Measurements from ENCODE around the gene LAMA4.

LAMA4 gene

DNA sequence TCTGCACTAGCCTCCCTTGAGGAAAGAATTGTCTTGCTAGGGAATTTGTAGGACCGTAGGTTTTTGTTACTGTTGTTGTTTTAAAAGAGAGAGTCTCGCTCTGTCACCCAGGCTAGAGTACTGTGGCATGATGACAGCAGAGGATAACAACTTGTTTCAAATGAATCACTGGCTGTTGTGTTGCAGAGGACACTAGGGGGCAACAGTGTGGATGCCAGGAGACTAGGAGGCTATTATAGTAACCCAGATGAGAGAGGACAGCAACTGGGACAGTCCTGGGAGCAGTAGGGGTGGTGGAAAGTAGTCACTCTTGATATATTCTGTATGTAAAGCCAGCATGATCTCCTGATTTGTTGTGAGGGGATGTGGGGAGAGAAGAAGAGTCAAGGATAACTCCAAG lies 41.8 kb upstream of the LAMA4 start:
- no peak for TF ChIP-seq ZFX (IDR thresholded peaks at IDR 0.05)
- TF ChIP-seq, protein P1, sequence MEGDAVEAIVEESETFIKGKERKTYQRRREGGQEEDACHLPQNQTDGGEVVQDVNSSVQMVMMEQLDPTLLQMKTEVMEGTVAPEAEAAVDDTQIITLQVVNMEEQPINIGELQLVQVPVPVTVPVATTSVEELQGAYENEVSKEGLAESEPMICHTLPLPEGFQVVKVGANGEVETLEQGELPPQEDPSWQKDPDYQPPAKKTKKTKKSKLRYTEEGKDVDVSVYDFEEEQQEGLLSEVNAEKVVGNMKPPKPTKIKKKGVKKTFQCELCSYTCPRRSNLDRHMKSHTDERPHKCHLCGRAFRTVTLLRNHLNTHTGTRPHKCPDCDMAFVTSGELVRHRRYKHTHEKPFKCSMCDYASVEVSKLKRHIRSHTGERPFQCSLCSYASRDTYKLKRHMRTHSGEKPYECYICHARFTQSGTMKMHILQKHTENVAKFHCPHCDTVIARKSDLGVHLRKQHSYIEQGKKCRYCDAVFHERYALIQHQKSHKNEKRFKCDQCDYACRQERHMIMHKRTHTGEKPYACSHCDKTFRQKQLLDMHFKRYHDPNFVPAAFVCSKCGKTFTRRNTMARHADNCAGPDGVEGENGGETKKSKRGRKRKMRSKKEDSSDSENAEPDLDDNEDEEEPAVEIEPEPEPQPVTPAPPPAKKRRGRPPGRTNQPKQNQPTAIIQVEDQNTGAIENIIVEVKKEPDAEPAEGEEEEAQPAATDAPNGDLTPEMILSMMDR (conservative IDR thresholded peaks at IDR 0.05): peak; percentile 44

DNA sequence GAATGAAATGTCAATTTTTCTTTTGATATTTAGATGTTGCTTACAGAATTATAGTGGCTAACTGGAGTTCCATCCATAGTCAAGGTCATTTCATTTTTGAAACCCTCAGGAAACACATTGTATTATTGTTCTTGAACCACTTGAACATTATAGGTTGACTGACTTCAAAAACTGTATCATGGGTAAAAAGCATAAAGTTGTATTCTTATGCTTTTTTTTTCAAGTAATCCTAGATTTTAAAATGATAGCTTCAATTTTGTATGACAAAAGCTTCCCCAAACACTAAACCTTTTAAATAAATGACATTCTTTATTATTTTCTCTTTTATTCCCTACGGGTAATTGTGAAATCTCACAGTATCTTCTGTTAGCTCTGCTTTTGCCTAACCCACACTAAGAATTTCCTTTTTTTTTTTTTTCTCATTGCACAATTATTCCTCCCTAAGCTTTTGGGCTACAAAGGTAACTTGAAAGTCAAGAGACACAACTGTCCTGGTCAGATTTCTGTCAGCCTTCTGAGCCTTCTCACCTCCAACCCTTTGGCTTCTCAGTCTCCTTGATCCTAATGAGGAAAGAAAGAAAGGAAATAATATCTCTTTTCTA lies 36.9 kb upstream of the LAMA4 start:
- no peak for TF ChIP-seq ZFX (IDR thresholded peaks at IDR 0.05)
- TF ChIP-seq, protein P1 (conservative IDR thresholded peaks at IDR 0.05): no peak
- H3K27ac ChIP-seq: no peak overlapping the region

More for the DNA sequence above, 41.8 kb upstream of the LAMA4 start:
- H3K27ac ChIP-seq: no peak overlapping the region

DNA sequence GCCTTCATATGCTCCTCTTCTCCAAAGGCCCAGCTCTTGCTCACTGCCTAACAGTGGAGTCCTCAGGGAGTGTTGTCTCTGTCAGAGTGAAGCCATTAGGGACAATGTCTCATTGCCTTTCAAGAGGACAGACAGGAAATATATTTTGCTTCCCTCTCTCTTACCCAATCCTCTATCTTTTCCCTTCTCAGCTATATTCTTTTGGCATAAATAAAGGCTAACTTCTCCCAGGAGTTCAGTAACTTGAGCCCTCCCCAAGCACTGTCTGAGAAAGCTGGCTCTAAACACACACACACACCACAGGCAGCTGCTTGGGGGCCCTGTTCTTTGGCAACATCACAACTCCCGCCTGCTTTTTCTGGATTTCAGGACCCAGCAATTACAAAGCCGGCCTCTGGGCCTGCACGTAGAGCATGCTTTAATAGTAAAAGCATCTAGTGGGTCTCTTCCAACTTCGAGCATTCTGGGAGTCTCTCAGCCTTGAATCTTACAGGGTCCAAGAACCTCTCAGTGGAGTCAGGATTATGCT lies 34.7 kb upstream of the LAMA4 start:
- no peak for TF ChIP-seq ZFX (IDR thresholded peaks at IDR 0.05)
- TF ChIP-seq, protein P1 (conservative IDR thresholded peaks at IDR 0.05): no peak
- H3K27ac ChIP-seq: no peak overlapping the region

DNA sequence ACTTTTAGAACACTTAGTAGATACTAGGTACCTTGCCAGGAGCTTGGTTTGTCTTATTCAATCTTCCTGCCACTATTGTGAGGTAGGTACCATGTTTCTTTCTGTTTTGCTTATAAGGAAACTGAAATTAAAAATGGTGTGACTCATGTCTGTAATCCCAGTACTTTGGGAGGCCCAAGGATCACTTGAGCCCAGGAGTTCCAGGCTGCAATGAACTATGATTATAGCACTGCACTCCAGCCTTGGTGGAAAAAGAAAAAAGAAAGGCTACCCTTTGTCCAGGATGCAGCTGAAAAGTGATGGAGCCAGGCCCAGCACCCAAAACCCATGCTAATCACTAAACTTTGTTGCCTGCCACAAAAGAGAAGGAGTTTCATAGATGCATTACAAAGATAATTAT lies 34.1 kb upstream of the LAMA4 start:
- H3K27ac ChIP-seq: no peak overlapping the region
- TF ChIP-seq, protein P1 (conservative IDR thresholded peaks at IDR 0.05): no peak
- TF ChIP-seq ZFX (IDR thresholded peaks at IDR 0.05): no peak

DNA sequence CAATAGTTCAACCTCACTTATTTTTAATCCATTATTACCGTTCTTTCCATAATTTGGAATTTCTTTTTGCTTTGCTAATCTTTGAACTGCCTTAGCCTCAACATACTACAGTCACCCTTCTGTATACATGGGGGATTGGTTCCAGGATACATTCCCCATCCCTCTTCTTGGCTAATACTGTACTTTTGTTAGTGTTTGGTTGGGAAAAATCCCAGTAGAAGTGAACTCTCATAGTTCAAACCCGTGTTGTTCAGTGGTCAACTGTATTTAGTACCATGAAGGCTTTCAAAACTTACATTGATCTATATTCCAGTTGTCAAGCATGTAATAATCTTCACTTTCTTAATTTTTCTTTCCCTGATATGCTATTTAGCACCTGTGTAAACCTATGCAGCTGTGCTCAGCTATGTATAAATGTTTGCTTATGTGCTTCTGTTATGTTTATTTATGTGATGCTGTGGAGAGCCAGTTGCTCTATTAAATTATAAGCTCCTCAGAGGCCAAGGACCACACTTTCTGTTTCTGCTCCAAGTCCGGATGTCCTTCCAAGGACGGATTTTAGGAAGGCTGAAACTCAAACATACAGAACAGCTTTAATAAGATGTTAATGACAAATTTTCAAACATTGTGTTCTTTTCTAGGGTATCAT lies 33.3 kb upstream of the LAMA4 start:
- TF ChIP-seq ZFX (IDR thresholded peaks at IDR 0.05): no peak
- TF ChIP-seq, protein P1 (conservative IDR thresholded peaks at IDR 0.05): no peak
- no peak overlapping the region for H3K27ac ChIP-seq

DNA sequence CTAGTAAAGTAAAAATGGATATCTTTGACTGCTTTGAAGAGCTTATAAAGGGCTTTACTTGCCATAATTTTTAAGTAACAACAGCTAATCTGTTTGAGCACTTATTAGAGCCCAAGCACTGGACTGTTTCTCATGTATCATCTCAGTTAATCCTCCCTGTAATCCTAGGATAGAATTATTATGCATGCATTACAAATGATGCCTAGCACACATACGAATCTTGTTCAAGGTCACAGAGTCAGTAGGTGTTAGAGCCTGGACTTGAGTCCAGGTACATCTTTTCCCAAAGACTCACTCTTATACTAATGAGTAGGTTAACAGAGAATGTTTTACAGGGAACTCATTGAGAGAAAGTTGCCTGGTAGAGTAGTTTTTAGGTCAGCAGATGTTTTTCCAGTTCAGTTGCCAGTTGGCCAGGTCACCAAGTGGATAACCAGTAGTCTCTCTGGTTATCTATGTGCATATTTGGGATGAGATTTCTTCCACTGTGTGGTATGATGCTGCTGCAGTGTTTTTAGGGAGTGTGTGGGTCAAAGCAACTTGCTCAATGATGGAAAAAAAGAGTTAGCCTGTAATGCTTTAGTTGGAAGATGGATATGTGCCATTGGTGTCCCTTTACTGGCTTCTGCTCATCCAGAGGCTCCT lies 32.3 kb upstream of the LAMA4 start:
- no peak overlapping the region for H3K27ac ChIP-seq
- no peak for TF ChIP-seq ZFX (IDR thresholded peaks at IDR 0.05)
- TF ChIP-seq, protein P1 (conservative IDR thresholded peaks at IDR 0.05): no peak

DNA sequence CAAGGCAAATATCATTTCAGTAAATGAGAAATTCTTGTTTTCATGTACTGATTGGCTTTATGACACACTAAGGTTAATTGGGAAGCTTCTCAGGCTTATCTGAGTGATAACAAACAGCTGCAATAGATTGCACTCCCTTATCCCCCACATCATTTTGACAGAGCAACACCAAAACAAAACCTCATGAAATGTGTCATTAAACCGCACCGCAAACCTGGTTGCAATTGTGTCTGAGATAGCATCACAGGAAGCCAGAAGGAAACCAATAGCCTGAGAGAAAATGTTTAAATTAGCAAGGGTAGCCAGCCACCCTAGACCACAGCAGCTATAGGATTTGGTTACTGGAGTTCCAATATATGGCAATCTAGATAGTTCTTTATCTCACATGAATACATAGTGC lies 31.6 kb upstream of the LAMA4 start:
- TF ChIP-seq ZFX (IDR thresholded peaks at IDR 0.05): no peak
- TF ChIP-seq, protein P1 (conservative IDR thresholded peaks at IDR 0.05): no peak
- H3K27ac ChIP-seq: no peak overlapping the region

Measured in C4-2B (cell line).